ENCODE measurements around the gene USP40. TPM values are rescaled to one million over a fixed set of nuclear protein-coding genes. Genes with fewer than 3 reads are reported as not detected.

USP40 gene
- total RNA-seq, 6 donors from 2014 or later = 34.4 to 75.4 (median 50.4) TPM

DNA sequence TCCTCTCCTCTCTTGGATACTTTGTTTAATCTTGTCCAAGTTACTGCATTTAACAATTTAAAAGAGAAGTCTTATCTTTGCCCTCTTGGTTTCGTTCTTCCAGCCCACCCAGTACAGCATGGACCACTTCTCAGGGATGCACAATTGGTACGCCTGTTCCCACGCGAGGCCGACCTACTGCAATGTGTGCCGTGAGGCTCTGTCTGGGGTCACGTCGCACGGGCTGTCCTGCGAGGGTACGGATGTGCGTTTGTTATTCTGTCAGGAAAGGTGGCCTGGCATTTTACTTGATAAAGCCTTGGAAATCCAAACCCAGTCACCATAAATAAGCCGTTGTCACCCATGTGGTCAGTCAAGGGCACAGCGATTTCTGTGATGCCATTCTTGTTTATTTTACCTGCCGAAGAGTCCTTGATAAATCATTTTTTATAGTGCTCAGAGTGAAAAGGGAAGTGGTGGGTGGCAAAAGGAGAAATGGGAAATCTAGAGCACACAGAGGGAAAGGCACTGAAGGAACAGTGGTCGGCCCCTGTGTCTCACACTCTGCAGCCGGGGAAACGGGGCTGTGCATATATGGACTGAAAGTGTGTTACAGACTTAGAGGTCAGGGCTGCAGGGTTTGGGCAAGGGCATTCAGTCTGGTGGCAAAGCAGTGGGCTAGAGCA lies 131.8 kb downstream of the USP40 start:
- Histone ChIP-seq H3K27me3 (no peaks in the 10 kb centered on the region), H3K27ac (no peak overlapping the region), H3K36me3 (peaks cover 8 to 53% (median 44%) of the 10 kb centered on the region in 4 donors), H3K4me3 (no peak overlapping the region), H3K9me3 (no peaks in the 10 kb centered on the region), H3K4me1 (no peaks in the 10 kb centered on the region)
- 79 to 83% methylated on average over 18 of the region's 18 CpGs for WGBS, 2 donors
- peak in 1 of 2 donors; percentile 26 for ATAC-seq (ENCODE audit: low FRiP score in 2 of 2)
- DNase-seq = peak in 1 of 2 donors; percentile 13
- no peak for TF ChIP-seq POLR2AphosphoS5 (IDR thresholded peaks at IDR 0.05)
- TF ChIP-seq, protein P1, sequence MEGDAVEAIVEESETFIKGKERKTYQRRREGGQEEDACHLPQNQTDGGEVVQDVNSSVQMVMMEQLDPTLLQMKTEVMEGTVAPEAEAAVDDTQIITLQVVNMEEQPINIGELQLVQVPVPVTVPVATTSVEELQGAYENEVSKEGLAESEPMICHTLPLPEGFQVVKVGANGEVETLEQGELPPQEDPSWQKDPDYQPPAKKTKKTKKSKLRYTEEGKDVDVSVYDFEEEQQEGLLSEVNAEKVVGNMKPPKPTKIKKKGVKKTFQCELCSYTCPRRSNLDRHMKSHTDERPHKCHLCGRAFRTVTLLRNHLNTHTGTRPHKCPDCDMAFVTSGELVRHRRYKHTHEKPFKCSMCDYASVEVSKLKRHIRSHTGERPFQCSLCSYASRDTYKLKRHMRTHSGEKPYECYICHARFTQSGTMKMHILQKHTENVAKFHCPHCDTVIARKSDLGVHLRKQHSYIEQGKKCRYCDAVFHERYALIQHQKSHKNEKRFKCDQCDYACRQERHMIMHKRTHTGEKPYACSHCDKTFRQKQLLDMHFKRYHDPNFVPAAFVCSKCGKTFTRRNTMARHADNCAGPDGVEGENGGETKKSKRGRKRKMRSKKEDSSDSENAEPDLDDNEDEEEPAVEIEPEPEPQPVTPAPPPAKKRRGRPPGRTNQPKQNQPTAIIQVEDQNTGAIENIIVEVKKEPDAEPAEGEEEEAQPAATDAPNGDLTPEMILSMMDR (IDR thresholded peaks at IDR 0.05) = no peak
- no peak for TF ChIP-seq EP300 (IDR thresholded peaks at IDR 0.05)
- no peak for TF ChIP-seq POLR2A (IDR thresholded peaks at IDR 0.05)

- no peak overlapping the region for H3K4me3 ChIP-seq
- H3K4me1 ChIP-seq = no peaks in the 10 kb centered on the region
- DNase-seq = no peak
- no peaks in the 10 kb centered on the region for H3K9me3 ChIP-seq
- ATAC-seq (ENCODE audit: low FRiP score in 2 of 2) = no peak
- 83 to 95% methylated on average over 1 of the region's 1 CpG for WGBS, 2 donors
- H3K36me3 ChIP-seq = peaks cover 8 to 43% (median 36%) of the 10 kb centered on the region in 4 donors
- TF ChIP-seq, protein P1 (IDR thresholded peaks at IDR 0.05) = no peak
- TF ChIP-seq POLR2AphosphoS5 (IDR thresholded peaks at IDR 0.05) (no peak), POLR2A (IDR thresholded peaks at IDR 0.05) (no peak), EP300 (IDR thresholded peaks at IDR 0.05) (no peak)
- no peak overlapping the region for H3K27ac ChIP-seq
- no peaks in the 10 kb centered on the region for H3K27me3 ChIP-seq
Measured at GRCh38 chr2:233433794-233434193, 132.8 kb downstream of the USP40 start.

DNA sequence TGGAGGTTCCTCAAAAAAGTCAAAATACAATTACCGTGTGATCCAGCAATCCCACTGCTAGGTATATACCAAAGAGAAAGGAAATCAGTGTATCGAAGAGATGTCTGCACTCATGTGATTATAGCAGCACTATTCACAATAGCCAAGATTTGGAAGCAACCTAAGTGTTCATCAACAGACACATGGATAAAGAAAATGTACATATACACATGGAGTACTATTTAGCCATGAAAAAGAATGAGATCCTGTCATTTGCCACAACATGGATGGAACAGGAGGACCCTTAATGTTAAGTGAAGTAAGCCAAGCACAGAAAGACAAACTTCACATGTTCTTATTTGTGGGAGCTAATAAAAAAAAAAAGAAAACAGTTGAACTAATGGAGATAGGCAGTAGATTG lies 133.6 kb downstream of the USP40 start:
- H3K27ac ChIP-seq = no peak overlapping the region
- no peaks in the 10 kb centered on the region for H3K27me3 ChIP-seq
- H3K4me3 ChIP-seq = no peak overlapping the region
- ATAC-seq (ENCODE audit: low FRiP score in 2 of 2) (no peak), DNase-seq (no peak)
- H3K4me1 ChIP-seq = no peaks in the 10 kb centered on the region
- H3K9me3 ChIP-seq = no peaks in the 10 kb centered on the region
- WGBS, 2 donors = 97 to 98% methylated on average over 2 of the region's 2 CpGs
- peaks cover 7 to 36% (median 30%) of the 10 kb centered on the region in 4 donors for H3K36me3 ChIP-seq
- no peak for TF ChIP-seq POLR2A (IDR thresholded peaks at IDR 0.05)
- no peak for TF ChIP-seq EP300 (IDR thresholded peaks at IDR 0.05)
- TF ChIP-seq, protein P1 (IDR thresholded peaks at IDR 0.05) = no peak
- TF ChIP-seq POLR2AphosphoS5 (IDR thresholded peaks at IDR 0.05) = no peak

GRCh38 chr2:233430651-233431050 lies 135.9 kb downstream of the USP40 start:
- Histone ChIP-seq H3K4me3 (no peak overlapping the region), H3K9me3 (no peaks in the 10 kb centered on the region), H3K36me3 (peaks cover 0 to 14% (median 7%) of the 10 kb centered on the region in 4 donors), H3K4me1 (peaks cover 0 to 6% (median 0%) of the 10 kb centered on the region in 4 donors), H3K27ac (no peak overlapping the region), H3K27me3 (no peaks in the 10 kb centered on the region)
- ATAC-seq (ENCODE audit: low FRiP score in 2 of 2) (no peak), DNase-seq (no peak)
- TF ChIP-seq, protein P1 (IDR thresholded peaks at IDR 0.05) = no peak
- TF ChIP-seq POLR2A (IDR thresholded peaks at IDR 0.05) = no peak
- no peak for TF ChIP-seq POLR2AphosphoS5 (IDR thresholded peaks at IDR 0.05)
- no peak for TF ChIP-seq EP300 (IDR thresholded peaks at IDR 0.05)
- WGBS, 2 donors = 98 to 100% methylated on average over 1 of the region's 1 CpG

GRCh38 chr2:233430081-233430480 lies 136.5 kb downstream of the USP40 start:
- TF ChIP-seq POLR2A (IDR thresholded peaks at IDR 0.05) = no peak
- no peak for TF ChIP-seq POLR2AphosphoS5 (IDR thresholded peaks at IDR 0.05)
- TF ChIP-seq, protein P1 (IDR thresholded peaks at IDR 0.05) = no peak
- no peak for TF ChIP-seq EP300 (IDR thresholded peaks at IDR 0.05)
- no peak for DNase-seq
- H3K4me3 ChIP-seq = no peak overlapping the region
- WGBS, 2 donors = 70 to 76% methylated on average over 4 of the region's 4 CpGs
- peaks cover 0 to 8% (median 3%) of the 10 kb centered on the region in 4 donors for H3K36me3 ChIP-seq
- H3K27me3 ChIP-seq = no peaks in the 10 kb centered on the region
- H3K27ac ChIP-seq = no peak overlapping the region
- no peaks in the 10 kb centered on the region for H3K9me3 ChIP-seq
- ATAC-seq (ENCODE audit: low FRiP score in 2 of 2) = no peak
- peaks cover 0 to 6% (median 0%) of the 10 kb centered on the region in 4 donors for H3K4me1 ChIP-seq
